ENCODE results near the gene PCDHB4. TPM values are rescaled to one million over a fixed set of nuclear protein-coding genes. Genes with fewer than 3 reads are reported as not detected.

Gene PCDHB4
- 4.5 TPM for total RNA-seq

GRCh38 chr5:141121563-141121962, at the start of gene PCDHB4:
PCDHB4 (plus strand) TSS chr5:141121818; CDS start chr5:141121999, 181 bp downstream.

DNA sequence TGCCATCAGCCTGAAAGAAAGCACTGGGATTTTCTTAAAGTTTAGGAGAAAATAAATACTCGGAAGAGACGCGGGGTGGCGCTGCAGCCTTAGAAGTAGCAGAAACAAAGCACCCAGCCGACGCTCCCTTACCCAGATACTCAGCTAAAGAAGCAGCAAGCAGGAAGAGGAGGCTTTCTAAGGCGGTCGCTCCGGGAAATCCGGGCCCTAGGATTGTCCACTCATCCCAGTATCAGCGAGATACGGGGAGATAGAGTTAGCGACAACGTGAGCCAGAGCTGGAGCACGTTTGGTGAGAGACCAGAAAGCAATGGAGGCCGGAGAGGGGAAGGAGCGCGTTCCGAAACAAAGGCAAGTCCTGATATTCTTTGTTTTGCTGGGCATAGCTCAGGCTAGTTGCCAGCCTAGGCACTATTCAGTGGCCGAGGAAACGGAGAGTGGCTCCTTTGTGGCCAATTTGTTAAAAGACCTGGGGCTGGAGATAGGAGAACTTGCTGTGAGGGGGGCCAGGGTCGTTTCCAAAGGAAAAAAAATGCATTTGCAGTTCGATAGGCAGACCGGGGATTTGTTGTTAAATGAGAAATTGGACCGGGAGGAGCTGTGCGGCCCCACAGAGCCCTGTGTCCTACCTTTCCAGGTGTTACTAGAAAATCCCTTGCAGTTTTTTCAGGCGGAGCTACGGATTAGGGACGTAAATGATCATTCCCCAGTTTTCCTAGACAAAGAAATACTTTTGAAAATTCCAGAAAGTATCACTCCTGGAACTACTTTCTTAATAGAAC, 26.9 kb upstream of the PCDHB4 start, which contains the start of gene PCDHB2:
TSS of gene PCDHB2 (plus strand) at position 135 of the 782 bp plus-strand sequence. CDS start at position 311, 176 bp downstream.

DNA sequence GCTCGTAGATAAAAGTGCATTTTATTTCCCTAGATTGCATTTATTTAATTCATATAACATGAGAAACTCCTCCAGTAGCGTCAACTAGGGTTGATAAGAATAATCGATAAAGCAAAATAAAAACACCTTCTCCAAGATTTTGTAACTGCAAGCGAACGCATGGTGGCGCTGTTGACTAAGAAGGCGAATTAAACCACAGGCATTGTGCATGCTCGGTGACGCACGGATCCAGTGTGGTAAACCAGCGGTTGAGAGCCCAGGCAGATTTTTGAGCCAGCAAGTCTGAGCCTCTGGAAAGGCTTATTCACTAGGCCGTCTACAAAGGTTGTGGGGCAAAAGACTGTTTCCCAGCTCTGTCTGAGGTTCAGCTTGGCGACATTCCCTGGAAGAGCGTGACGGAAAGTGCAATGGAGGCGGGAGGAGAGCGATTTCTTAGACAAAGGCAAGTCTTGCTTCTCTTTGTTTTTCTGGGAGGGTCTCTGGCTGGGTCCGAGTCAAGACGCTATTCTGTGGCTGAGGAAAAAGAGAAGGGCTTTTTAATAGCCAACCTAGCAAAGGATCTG, 21.3 kb upstream of the PCDHB4 start, which contains the start of gene PCDHB3:
TSS of gene PCDHB3 (plus strand) at position 231 of the 563 bp plus-strand sequence. CDS start at position 408, 177 bp downstream.

GRCh38 chr5:141135030-141135717, 13.6 kb downstream of the PCDHB4 start, which contains the start of gene PCDHB5:
PCDHB5 (plus strand) TSS chr5:141135206; CDS start chr5:141135435, 229 bp downstream.

GRCh38 chr5:141149812-141150211, 28.2 kb downstream of the PCDHB4 start, which contains the start of gene PCDHB6:
PCDHB6 (plus strand) TSS chr5:141150057; CDS start chr5:141150258, 201 bp downstream.

GRCh38 chr5:141172381-141173204, 51.0 kb downstream of the PCDHB4 start, which contains the start of gene PCDHB7:
PCDHB7 (plus strand) TSS chr5:141172644; CDS start chr5:141172836, 192 bp downstream.

Other genes starting within 250 kb of the PCDHB4 start
- 5.1 TPM for gene PCDHA12, start 246.5 kb upstream of the PCDHB4 start, total RNA-seq
- 9.7 TPM for gene PCDHA13, start 239.7 kb upstream of the PCDHB4 start, total RNA-seq
- gene PCDHAC1, start 195.5 kb upstream of the PCDHB4 start, total RNA-seq: 7.6 TPM
- gene PCDHAC2, start 155.3 kb upstream of the PCDHB4 start, total RNA-seq: 39.0 TPM
- 0.05 TPM for gene PCDHB1, start 70.4 kb upstream of the PCDHB4 start, total RNA-seq
- gene PCDHB2, start 27.2 kb upstream of the PCDHB4 start, total RNA-seq: 8.3 TPM
- 10.6 TPM for gene PCDHB3, start 21.3 kb upstream of the PCDHB4 start, total RNA-seq
- 8.4 TPM for gene PCDHB5, start 13.4 kb downstream of the PCDHB4 start, total RNA-seq
- gene PCDHB6, start 28.2 kb downstream of the PCDHB4 start, total RNA-seq: 2.0 TPM
- gene PCDHB7, start 50.8 kb downstream of the PCDHB4 start, total RNA-seq: 7.9 TPM
- gene PCDHB8, start 56.0 kb downstream of the PCDHB4 start, total RNA-seq: 3.4 TPM
- gene PCDHB16, start 60.6 kb downstream of the PCDHB4 start, total RNA-seq: 9.2 TPM
- 5.9 TPM for gene PCDHB9, start 65.3 kb downstream of the PCDHB4 start, total RNA-seq
- gene PCDHB10, start 70.5 kb downstream of the PCDHB4 start, total RNA-seq: 12.9 TPM
- gene PCDHB11, start 77.8 kb downstream of the PCDHB4 start, total RNA-seq: 9.5 TPM
- gene PCDHB12, start 86.9 kb downstream of the PCDHB4 start, total RNA-seq: 15.0 TPM
- 11.2 TPM for gene PCDHB13, start 92.1 kb downstream of the PCDHB4 start, total RNA-seq
- gene PCDHB14, start 101.5 kb downstream of the PCDHB4 start, total RNA-seq: 13.5 TPM
- gene PCDHB15, start 123.6 kb downstream of the PCDHB4 start, total RNA-seq: 14.5 TPM
- gene SLC25A2, start 182.2 kb downstream of the PCDHB4 start, total RNA-seq: not detected
- 133 TPM for gene TAF7, start 199.0 kb downstream of the PCDHB4 start, total RNA-seq
- gene PCDHGA1, start 208.7 kb downstream of the PCDHB4 start, total RNA-seq: 1.8 TPM
- gene PCDHGA2, start 216.9 kb downstream of the PCDHB4 start, total RNA-seq: 15.8 TPM
- gene PCDHGA3, start 222.0 kb downstream of the PCDHB4 start, total RNA-seq: 7.5 TPM
- 10.9 TPM for gene PCDHGB1, start 228.3 kb downstream of the PCDHB4 start, total RNA-seq
- gene PCDHGA4, start 233.2 kb downstream of the PCDHB4 start, total RNA-seq: 11.1 TPM
- gene PCDHGB2, start 238.2 kb downstream of the PCDHB4 start, total RNA-seq: 14.6 TPM
- gene PCDHGA5, start 242.3 kb downstream of the PCDHB4 start, total RNA-seq: 10.6 TPM
- gene PCDHGB3, start 248.4 kb downstream of the PCDHB4 start, total RNA-seq: 14.2 TPM